DND-41 (cell line): Measurements from ENCODE around the gene ZNF462.

Source experiments
- ATAC-seq: fragments of 200-7000 bp; cut with Tn5 transposase; 3 replicates; pipeline ENCODE4 v1.9.1; 2021; ENCODE audit warnings: low read depth; ENCODE audit not compliant: insufficient read depth
- DNase-seq: peaks from one replicate; pipeline ENCODE4 v3.0.0-alpha.2; 2020
- H2AFZ ChIP-seq: 2 replicates; pipeline ENCODE4 v1.6.0; 2012; ENCODE audit warnings: low read depth, low read length
- H3K27ac ChIP-seq: 2 replicates; pipeline ENCODE4 v1.5.1; 2012; ENCODE audit warnings: low read length, inconsistent platforms
- H3K27me3 ChIP-seq: fragments of 200-600 bp; sonication (generic); 2 replicates; pipeline ENCODE4 v1.6.0; 2012; ENCODE audit warnings: low read length, mild to moderate bottlenecking, inconsistent platforms; ENCODE audit not compliant: insufficient read depth, poor library complexity
- H3K36me3 ChIP-seq: 2 replicates; pipeline ENCODE4 v1.5.1; 2012; ENCODE audit warnings: low read length, inconsistent platforms; ENCODE audit not compliant: insufficient read depth
- H3K4me1 ChIP-seq: 2 replicates; pipeline ENCODE4 v1.5.1; 2012; ENCODE audit warnings: mild to moderate bottlenecking, low read length; ENCODE audit not compliant: insufficient read depth
- H3K4me2 ChIP-seq: 2 replicates; pipeline ENCODE4 v1.6.0; 2012; ENCODE audit warnings: mild to moderate bottlenecking, moderate library complexity, low read length, inconsistent platforms; ENCODE audit not compliant: insufficient read depth
- H3K4me3 ChIP-seq, 2 experiments: fragments of 200-600 bp in 1 of 2; shearing (Covaris generic) in 1 of 2; 2 replicates each; pipeline ENCODE4 v1.5.1; 2012 to 2016; ENCODE audit warnings: inconsistent platforms in 2 of 2, low read length in 2 of 2, mild to moderate bottlenecking in 2 of 2, low read depth in 1 of 2, moderate library complexity in 1 of 2
- H3K79me2 ChIP-seq: 2 replicates; pipeline ENCODE4 v1.6.0; 2012; ENCODE audit warnings: low read length, inconsistent platforms; ENCODE audit not compliant: insufficient read depth
- H3K9ac ChIP-seq: 2 replicates; pipeline ENCODE4 v1.6.0; 2012; ENCODE audit warnings: low read depth, mild to moderate bottlenecking, inconsistent platforms, low read length, moderate library complexity
- H3K9me3 ChIP-seq: 2 replicates; pipeline ENCODE4 v1.5.1; 2012; ENCODE audit warnings: low read length, moderate library complexity, mild to moderate bottlenecking, inconsistent platforms; ENCODE audit not compliant: insufficient read depth, severe bottlenecking
- H4K20me1 ChIP-seq: 2 replicates; pipeline ENCODE4 v1.6.0; 2012; ENCODE audit warnings: low read length; ENCODE audit not compliant: insufficient read depth
- EZH2 ChIP-seq: IDR thresholded peaks from 3 replicates; pipeline ENCODE4 v1.6.1; 2012; ENCODE audit warnings: borderline replicate concordance, low read depth, mild to moderate bottlenecking, moderate library complexity, low read length, inconsistent platforms; ENCODE audit not compliant: severe bottlenecking
- TF ChIP-seq, protein P1 (sequence below): IDR thresholded peaks from 2 replicates; pipeline ENCODE4 v1.5.1; 2012; ENCODE audit warnings: borderline replicate concordance, low read length, moderate library complexity, mild to moderate bottlenecking; ENCODE audit not compliant: poor library complexity, severe bottlenecking; ENCODE audit errors: extremely low read depth

Gene ZNF462

DNA sequence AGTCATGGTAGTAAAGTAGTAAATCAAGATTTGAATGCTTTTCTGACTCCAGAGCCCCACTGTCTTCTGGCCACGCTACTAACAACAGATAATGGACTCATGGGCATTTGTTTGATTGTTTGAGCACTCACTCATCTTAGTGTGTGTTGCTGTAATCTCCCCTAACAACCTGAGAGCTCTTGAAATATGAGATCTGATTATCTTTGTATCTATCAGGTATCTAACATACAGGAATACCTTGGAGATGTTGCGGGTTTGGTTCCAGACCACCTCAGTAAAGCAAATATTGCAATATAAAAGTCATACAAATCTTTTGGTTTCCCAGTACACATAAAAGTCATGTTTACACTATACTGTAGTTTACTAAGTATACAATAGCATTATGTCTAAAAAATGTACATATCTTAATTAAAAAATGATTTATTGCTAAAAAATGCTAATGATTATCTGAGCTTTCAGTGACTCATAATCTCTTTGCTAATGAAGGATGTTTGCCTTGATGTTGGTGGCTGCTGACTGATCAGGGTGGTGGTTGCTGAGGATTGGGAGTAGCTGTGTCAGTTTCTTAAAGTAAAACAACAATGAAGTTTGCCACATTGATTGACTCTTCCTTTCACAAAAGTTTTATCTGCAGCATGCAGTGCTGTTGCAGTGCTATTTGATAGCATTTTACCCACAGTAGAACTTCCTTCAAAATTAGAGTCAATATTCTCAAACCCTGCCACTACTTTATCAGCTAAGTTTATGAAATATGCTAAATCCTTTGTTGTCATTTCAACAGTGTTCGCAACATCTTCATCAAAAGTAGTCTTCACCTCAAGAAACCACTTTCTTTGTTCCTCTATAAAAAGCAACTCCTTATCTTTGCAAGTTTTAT, 92.2 kb downstream of the ZNF462 start:
- peaks cover 2% of the 10 kb centered on the region; the same call in 1 of the 2 replicates for H3K4me1 ChIP-seq
- no peak for ATAC-seq
- no peak for DNase-seq

DNA sequence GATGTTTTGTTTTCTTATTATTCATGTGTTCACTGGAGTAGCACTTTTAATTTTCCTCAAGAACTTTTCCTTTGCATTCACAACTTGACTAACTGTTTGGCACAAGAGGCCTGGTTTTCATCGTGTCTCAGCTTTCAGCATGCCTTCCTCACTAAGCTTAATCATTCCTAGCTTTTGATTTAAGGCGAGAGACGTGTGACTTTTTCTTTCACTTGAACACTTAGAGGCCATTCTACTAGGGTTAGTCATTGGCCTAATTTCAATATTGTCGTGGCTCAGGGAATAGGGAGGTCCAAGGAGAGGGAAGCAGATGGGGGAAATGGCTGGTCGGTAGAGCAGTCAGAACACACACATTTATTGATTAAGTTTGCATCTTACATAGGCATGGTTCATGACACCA, 94.0 kb downstream of the ZNF462 start:
- DNase-seq (no peak), ATAC-seq (no peak)
- H3K79me2 ChIP-seq, result no peaks in the 10 kb centered on the region
- H3K4me1 ChIP-seq, result peaks cover 2% of the 10 kb centered on the region; the same call in 1 of the 2 replicates
- no peak overlapping the region for H3K4me2 ChIP-seq
- H3K9ac ChIP-seq, result no peak overlapping the region
- H4K20me1 ChIP-seq, result no peaks in the 10 kb centered on the region
- no peak overlapping the region for H2AFZ ChIP-seq
- no peak overlapping the region for H3K27ac ChIP-seq
- H3K9me3 ChIP-seq, result no peaks in the 10 kb centered on the region
- no peak for TF ChIP-seq EZH2
- TF ChIP-seq, protein P1, sequence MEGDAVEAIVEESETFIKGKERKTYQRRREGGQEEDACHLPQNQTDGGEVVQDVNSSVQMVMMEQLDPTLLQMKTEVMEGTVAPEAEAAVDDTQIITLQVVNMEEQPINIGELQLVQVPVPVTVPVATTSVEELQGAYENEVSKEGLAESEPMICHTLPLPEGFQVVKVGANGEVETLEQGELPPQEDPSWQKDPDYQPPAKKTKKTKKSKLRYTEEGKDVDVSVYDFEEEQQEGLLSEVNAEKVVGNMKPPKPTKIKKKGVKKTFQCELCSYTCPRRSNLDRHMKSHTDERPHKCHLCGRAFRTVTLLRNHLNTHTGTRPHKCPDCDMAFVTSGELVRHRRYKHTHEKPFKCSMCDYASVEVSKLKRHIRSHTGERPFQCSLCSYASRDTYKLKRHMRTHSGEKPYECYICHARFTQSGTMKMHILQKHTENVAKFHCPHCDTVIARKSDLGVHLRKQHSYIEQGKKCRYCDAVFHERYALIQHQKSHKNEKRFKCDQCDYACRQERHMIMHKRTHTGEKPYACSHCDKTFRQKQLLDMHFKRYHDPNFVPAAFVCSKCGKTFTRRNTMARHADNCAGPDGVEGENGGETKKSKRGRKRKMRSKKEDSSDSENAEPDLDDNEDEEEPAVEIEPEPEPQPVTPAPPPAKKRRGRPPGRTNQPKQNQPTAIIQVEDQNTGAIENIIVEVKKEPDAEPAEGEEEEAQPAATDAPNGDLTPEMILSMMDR, result no peak
- H3K27me3 ChIP-seq, result no peaks in the 10 kb centered on the region
- no peak overlapping the region for H3K4me3 ChIP-seq
- no peaks in the 10 kb centered on the region for H3K36me3 ChIP-seq

More for the DNA sequence above, 92.2 kb downstream of the ZNF462 start:
- Histone ChIP-seq H3K79me2 (no peaks in the 10 kb centered on the region), H2AFZ (no peak overlapping the region), H3K4me3 (no peak overlapping the region), H3K4me2 (no peak overlapping the region), H3K27me3 (no peaks in the 10 kb centered on the region), H3K36me3 (no peaks in the 10 kb centered on the region), H4K20me1 (no peaks in the 10 kb centered on the region), H3K9me3 (no peaks in the 10 kb centered on the region), H3K9ac (no peak overlapping the region), H3K27ac (no peak overlapping the region)
- TF ChIP-seq, protein P1, result no peak
- no peak for TF ChIP-seq EZH2

DNA sequence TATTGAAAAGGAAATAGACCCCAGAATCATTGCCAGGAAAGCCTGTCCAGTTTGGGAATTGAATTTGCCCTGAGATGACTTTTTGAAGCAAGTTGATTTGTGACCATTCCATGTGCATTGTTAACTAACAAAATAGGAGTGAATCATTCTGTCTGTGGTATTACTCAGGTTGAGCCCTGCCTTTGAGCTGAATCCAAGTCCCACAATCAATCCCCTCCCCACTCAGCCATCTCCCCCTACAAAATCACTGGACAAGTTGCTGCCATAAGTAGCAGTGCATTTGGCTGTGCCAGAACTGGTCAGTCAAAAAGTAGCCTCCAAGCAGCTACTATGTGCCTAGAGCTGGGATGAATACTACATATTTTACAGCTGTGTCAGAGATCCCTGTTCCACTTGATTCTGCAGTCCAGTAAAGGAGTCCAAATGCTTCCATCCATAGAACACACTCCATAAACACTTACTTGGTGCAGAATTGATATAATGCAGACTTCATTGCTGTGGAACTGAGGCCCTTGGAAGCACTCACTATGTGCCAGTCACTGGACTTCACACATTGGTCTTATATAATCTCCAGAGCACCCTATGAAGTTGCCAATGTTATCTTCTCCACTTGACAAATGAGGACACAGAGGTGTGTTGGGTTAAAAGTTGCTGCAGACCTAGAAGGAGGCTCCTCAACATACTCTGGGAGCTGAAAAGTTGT, 96.1 kb downstream of the ZNF462 start:
- ATAC-seq, result no peak
- Histone ChIP-seq H3K4me2 (no peak overlapping the region), H3K36me3 (no peaks in the 10 kb centered on the region), H3K4me1 (peaks cover 7% of the 10 kb centered on the region), H2AFZ (no peak overlapping the region), H3K4me3 (no peak overlapping the region), H3K9ac (no peak overlapping the region), H3K79me2 (no peaks in the 10 kb centered on the region), H3K9me3 (no peaks in the 10 kb centered on the region), H3K27ac (no peak overlapping the region), H4K20me1 (no peaks in the 10 kb centered on the region), H3K27me3 (no peaks in the 10 kb centered on the region)
- DNase-seq, result no peak
- no peak for TF ChIP-seq EZH2
- TF ChIP-seq, protein P1, result no peak
